MM.1S (cell line): ENCODE results near the gene ENOX1.

ENCODE experiments used
- EZH2 ChIP-seq: fragments of 300-600 bp; sonication (generic); optimal IDR thresholded peaks from 2 replicates; pipeline ENCODE3; 2017; ENCODE audit warnings: low read depth, mild to moderate bottlenecking, antibody characterized with exemption, low read length, mixed read lengths
- EZH2phosphoT487 ChIP-seq: fragments of 300-600 bp; sonication (generic); IDR thresholded peaks from 2 replicates; pipeline ENCODE4 v1.6.1; 2018; ENCODE audit warnings: antibody characterized with exemption, low read length
- TF ChIP-seq, protein P1 (sequence below): fragments of 300-600 bp; sonication (generic); IDR thresholded peaks from 2 replicates; pipeline ENCODE4 v1.5.1; 2016; ENCODE audit warnings: antibody characterized with exemption, low read length, mixed read lengths

DNA sequence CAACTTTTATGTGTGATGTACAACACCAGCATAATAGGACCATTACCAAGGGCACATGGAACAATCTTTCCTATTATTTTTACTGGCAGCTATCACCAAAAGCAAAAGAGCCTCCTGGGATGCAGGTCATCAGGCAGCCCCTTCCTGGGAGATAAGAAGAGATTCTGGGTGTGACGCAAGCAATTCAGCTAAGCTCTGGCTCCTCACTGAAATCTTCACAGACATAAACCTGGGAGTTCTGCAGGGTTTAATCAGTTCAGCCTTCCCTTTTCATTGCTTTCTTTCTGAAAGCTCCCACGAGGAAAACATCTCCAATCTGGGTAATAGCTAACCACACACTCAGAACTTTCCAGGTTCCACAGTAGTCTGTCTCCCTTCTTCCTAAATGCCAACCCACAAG is 341.1 kb downstream of the ENOX1 start:
- TF ChIP-seq, protein P1, sequence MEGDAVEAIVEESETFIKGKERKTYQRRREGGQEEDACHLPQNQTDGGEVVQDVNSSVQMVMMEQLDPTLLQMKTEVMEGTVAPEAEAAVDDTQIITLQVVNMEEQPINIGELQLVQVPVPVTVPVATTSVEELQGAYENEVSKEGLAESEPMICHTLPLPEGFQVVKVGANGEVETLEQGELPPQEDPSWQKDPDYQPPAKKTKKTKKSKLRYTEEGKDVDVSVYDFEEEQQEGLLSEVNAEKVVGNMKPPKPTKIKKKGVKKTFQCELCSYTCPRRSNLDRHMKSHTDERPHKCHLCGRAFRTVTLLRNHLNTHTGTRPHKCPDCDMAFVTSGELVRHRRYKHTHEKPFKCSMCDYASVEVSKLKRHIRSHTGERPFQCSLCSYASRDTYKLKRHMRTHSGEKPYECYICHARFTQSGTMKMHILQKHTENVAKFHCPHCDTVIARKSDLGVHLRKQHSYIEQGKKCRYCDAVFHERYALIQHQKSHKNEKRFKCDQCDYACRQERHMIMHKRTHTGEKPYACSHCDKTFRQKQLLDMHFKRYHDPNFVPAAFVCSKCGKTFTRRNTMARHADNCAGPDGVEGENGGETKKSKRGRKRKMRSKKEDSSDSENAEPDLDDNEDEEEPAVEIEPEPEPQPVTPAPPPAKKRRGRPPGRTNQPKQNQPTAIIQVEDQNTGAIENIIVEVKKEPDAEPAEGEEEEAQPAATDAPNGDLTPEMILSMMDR = no peak
- TF ChIP-seq EZH2 = no peak
- no peak for TF ChIP-seq EZH2phosphoT487
